SK-N-SH treated with all-trans-retinoic acid at 6 μM for 48 hours (cell line): ENCODE measurements around the gene CPA2.

ENCODE experiments used
- BACH2 ChIP-seq: fragments of 250-450 bp; sonication (Bioruptor Pico); IDR thresholded peaks from 2 replicates; pipeline ENCODE4 v1.9.0; 2021; ENCODE audit warnings: mild to moderate bottlenecking, borderline replicate concordance
- CSDC2 ChIP-seq: fragments of 250-450 bp; sonication (Bioruptor Pico); IDR thresholded peaks from 2 replicates; pipeline ENCODE4 v1.5.0; 2020; ENCODE audit warnings: mild to moderate bottlenecking, moderate library complexity
- CSRNP3 ChIP-seq: fragments of 250-450 bp; sonication (Bioruptor Pico); IDR thresholded peaks from 2 replicates; pipeline ENCODE4 v1.5.1; 2021; ENCODE audit warnings: mild to moderate bottlenecking, moderate library complexity
- ESRRG ChIP-seq: fragments of 250-450 bp; sonication (Bioruptor Pico); IDR thresholded peaks from 2 replicates; pipeline ENCODE4 v1.6.1; 2021; ENCODE audit warnings: mild to moderate bottlenecking
- GLIS3 ChIP-seq: fragments of 250-450 bp; sonication (Bioruptor Pico); IDR thresholded peaks from 2 replicates; pipeline ENCODE4 v1.5.0; 2020; ENCODE audit warnings: mild to moderate bottlenecking, moderate library complexity
- ISL1 ChIP-seq: fragments of 250-450 bp; sonication (Bioruptor Pico); IDR thresholded peaks from 2 replicates; pipeline ENCODE4 v2.1.2; 2022; ENCODE audit warnings: mild to moderate bottlenecking, moderate library complexity
- PATZ1 ChIP-seq: fragments of 250-450 bp; sonication (Bioruptor Pico); IDR thresholded peaks from 2 replicates; pipeline ENCODE4 v1.8.0; 2020; ENCODE audit warnings: mild to moderate bottlenecking, moderate library complexity, borderline replicate concordance
- RARB ChIP-seq: fragments of 250-450 bp; sonication (Bioruptor Pico); IDR thresholded peaks from 2 replicates; pipeline ENCODE4 v1.8.0; 2021; ENCODE audit warnings: mild to moderate bottlenecking, moderate library complexity
- TOX ChIP-seq: fragments of 250-450 bp; sonication (Bioruptor Pico); IDR thresholded peaks from 2 replicates; pipeline ENCODE4 v1.8.0; 2021; ENCODE audit warnings: mild to moderate bottlenecking, moderate library complexity, borderline replicate concordance
- ZC3H10 ChIP-seq: fragments of 250-450 bp; sonication (Bioruptor Pico); IDR thresholded peaks from 2 replicates; pipeline ENCODE4 v1.5.1; 2021; ENCODE audit warnings: mild to moderate bottlenecking, moderate library complexity
- ZFP3 ChIP-seq: fragments of 250-450 bp; sonication (Bioruptor Pico); IDR thresholded peaks from 2 replicates; pipeline ENCODE4 v1.5.0; 2020; ENCODE audit warnings: mild to moderate bottlenecking, moderate library complexity
- ZNF565 ChIP-seq: fragments of 450-650 bp; formaldehyde crosslinking; conservative IDR thresholded peaks from 2 replicates; pipeline ENCODE4 v1.5.0; 2020; ENCODE audit warnings: low read depth, mild to moderate bottlenecking, moderate library complexity
- ZNF8 ChIP-seq: fragments of 450-650 bp; formaldehyde crosslinking; IDR thresholded peaks from 2 replicates; pipeline ENCODE4 v1.5.0; 2020; ENCODE audit warnings: mild to moderate bottlenecking, moderate library complexity
- TF ChIP-seq, protein P1 (sequence below): fragments of 250-450 bp; sonication (Bioruptor Pico); IDR thresholded peaks from 2 replicates; pipeline ENCODE4 v1.5.0; 2020; ENCODE audit warnings: mild to moderate bottlenecking, moderate library complexity

DNA sequence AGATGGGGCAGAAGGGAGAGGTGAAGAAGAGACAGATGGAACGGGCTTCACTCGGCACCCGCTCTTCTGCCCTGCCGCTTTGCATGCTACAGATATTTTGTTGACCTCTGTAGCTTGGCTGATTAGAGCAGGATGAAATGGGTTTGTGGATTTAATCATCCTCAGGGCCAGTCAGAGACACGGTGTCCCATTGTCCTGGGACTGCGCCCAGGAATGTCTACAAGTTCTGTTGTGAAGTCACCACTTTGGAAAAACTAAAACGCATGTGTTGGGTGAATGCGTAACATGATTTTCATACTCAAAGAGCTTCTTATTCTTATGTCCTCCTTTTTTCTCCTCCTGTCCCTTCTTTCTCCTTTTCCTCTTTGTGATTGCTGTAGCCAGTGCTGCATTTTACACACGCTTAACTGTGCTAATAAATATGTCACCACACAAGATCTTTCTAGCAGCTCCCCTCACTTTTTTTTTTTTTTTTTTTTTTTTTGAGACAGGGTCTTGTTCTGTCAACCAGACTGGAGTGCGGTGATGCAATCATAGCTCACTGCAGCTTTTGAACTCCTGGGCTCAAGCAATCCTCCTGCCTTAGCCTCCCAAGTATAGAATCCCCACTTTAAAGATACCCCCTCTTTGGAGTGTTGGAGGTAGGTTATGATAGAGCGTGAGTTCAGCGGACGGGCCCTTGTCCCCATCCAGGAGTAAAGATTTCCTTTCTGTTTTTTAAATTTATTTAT is 29.7 kb downstream of the CPA2 start:
- TF ChIP-seq RARB (CRISPR knock-in tag) (no peak), ZNF8 (no peak), BACH2 (CRISPR knock-in tag) (no peak), PATZ1 (CRISPR knock-in tag) (no peak), ESRRG (CRISPR knock-in tag) (no peak), ISL1 (no peak), CSDC2 (CRISPR knock-in tag) (no peak), TOX (CRISPR knock-in tag) (no peak), ZFP3 (CRISPR knock-in tag) (no peak), GLIS3 (CRISPR knock-in tag) (no peak), ZNF565 (CRISPR knock-in tag) (no peak), ZC3H10 (CRISPR knock-in tag) (no peak), CSRNP3 (no peak)
- TF ChIP-seq, protein P1, sequence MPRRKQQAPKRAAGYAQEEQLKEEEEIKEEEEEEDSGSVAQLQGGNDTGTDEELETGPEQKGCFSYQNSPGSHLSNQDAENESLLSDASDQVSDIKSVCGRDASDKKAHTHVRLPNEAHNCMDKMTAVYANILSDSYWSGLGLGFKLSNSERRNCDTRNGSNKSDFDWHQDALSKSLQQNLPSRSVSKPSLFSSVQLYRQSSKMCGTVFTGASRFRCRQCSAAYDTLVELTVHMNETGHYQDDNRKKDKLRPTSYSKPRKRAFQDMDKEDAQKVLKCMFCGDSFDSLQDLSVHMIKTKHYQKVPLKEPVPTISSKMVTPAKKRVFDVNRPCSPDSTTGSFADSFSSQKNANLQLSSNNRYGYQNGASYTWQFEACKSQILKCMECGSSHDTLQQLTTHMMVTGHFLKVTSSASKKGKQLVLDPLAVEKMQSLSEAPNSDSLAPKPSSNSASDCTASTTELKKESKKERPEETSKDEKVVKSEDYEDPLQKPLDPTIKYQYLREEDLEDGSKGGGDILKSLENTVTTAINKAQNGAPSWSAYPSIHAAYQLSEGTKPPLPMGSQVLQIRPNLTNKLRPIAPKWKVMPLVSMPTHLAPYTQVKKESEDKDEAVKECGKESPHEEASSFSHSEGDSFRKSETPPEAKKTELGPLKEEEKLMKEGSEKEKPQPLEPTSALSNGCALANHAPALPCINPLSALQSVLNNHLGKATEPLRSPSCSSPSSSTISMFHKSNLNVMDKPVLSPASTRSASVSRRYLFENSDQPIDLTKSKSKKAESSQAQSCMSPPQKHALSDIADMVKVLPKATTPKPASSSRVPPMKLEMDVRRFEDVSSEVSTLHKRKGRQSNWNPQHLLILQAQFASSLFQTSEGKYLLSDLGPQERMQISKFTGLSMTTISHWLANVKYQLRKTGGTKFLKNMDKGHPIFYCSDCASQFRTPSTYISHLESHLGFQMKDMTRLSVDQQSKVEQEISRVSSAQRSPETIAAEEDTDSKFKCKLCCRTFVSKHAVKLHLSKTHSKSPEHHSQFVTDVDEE (CRISPR knock-in tag) = no peak
